Neural progenitor cell (in vitro differentiated cells): Measurements from ENCODE around the gene SULT1C3. TPM values are rescaled to one million over a fixed set of nuclear protein-coding genes. Genes with fewer than 3 reads are reported as not detected.

Source experiments
- DNase-seq: peaks from one replicate; pipeline ENCODE4 v3.0.0-alpha.2; 2016; ENCODE audit warnings: low spot score
- H2AFZ ChIP-seq: fragments of 200-600 bp; sonication (generic); replicated peaks from 2 replicates; pipeline ENCODE4 v1.6.1; 2016; ENCODE audit warnings: antibody characterized with exemption
- H3F3A ChIP-seq: fragments of 200-600 bp; sonication (generic); 2 replicates; pipeline ENCODE4 v1.6.1; 2016; ENCODE audit warnings: antibody characterized with exemption, low read depth
- H3K27ac ChIP-seq: fragments of 200-600 bp; sonication (generic); 2 replicates; pipeline ENCODE4 v1.5.1; 2016; ENCODE audit warnings: mild to moderate bottlenecking
- H3K27me3 ChIP-seq: fragments of 200-600 bp; sonication (generic); 2 replicates; pipeline ENCODE4 v1.6.1; 2016; ENCODE audit warnings: mild to moderate bottlenecking, moderate library complexity
- H3K36me3 ChIP-seq: fragments of 200-600 bp; sonication (generic); 2 replicates; pipeline ENCODE4 v1.5.1; 2016
- H3K4me1 ChIP-seq: fragments of 200-600 bp; sonication (generic); 2 replicates; pipeline ENCODE4 v1.6.1; 2016; ENCODE audit warnings: mixed run types
- H3K4me2 ChIP-seq: fragments of 200-600 bp; sonication (generic); 2 replicates; pipeline ENCODE4 v1.6.1; 2016
- H3K4me3 ChIP-seq: fragments of 200-600 bp; sonication (generic); 2 replicates; pipeline ENCODE4 v1.5.1; 2016
- H3K79me2 ChIP-seq: fragments of 200-600 bp; sonication (generic); 2 replicates; pipeline ENCODE4 v1.6.1; 2016; ENCODE audit warnings: low read depth
- H3K9ac ChIP-seq: fragments of 200-600 bp; sonication (generic); 2 replicates; pipeline ENCODE4 v1.6.1; 2016
- H3K9me3 ChIP-seq: fragments of 200-600 bp; sonication (generic); 2 replicates; pipeline ENCODE4 v1.5.1; 2016; ENCODE audit warnings: low read depth
- H4K20me1 ChIP-seq: fragments of 200-600 bp; sonication (generic); 2 replicates; pipeline ENCODE4 v1.6.1; 2016; ENCODE audit warnings: low read depth
- H3K27ac Mint-ChIP-seq: 3 replicates; pipeline ENCODE4 v1.8.0; 2021; ENCODE audit warnings: mixed read lengths
- H3K27me3 Mint-ChIP-seq: 2 replicates; pipeline ENCODE4 v1.8.0; 2022; ENCODE audit warnings: low read depth, mild to moderate bottlenecking, inconsistent platforms, moderate library complexity, mixed read lengths; ENCODE audit not compliant: insufficient read depth
- H3K36me3 Mint-ChIP-seq: 3 replicates; pipeline ENCODE4 v1.8.0; 2021; ENCODE audit warnings: mixed read lengths
- H3K4me1 Mint-ChIP-seq: 3 replicates; pipeline ENCODE4 v1.8.0; 2021; ENCODE audit warnings: mixed read lengths
- H3K4me3 Mint-ChIP-seq: 3 replicates; pipeline ENCODE4 v1.8.0; 2021; ENCODE audit warnings: mild to moderate bottlenecking, moderate library complexity, mixed read lengths
- H3K9me3 Mint-ChIP-seq: 3 replicates; pipeline ENCODE4 v1.8.0; 2020; ENCODE audit warnings: mixed read lengths
- CTCF ChIP-seq: fragments of 200-600 bp; sonication (generic); IDR thresholded peaks from 2 replicates; pipeline ENCODE4 v1.5.1; 2017; ENCODE audit warnings: antibody characterized with exemption, mild to moderate bottlenecking
- EZH2 ChIP-seq: fragments of 200-600 bp; sonication (generic); IDR thresholded peaks from 2 replicates; pipeline ENCODE4 v1.6.1; 2017; ENCODE audit warnings: antibody characterized with exemption, mild to moderate bottlenecking, moderate library complexity
- EZH2phosphoT487 ChIP-seq: fragments of 200-600 bp; sonication (generic); IDR thresholded peaks from 2 replicates; pipeline ENCODE4 v1.6.1; 2017; ENCODE audit warnings: antibody characterized with exemption
- total RNA-seq: library from RNA; depleted of rRNA; stranded (reverse); fragments of >200 nt; gene quantifications from 2 replicates; pipeline ENCODE4 v1.2.3, GENCODE V29; 2015; ENCODE audit warnings: low replicate concordance

SULT1C3 gene
- total RNA-seq, 1 donor from 2014 or later: not detected

- Histone ChIP-seq H3K4me3 (no peak overlapping the region), H3K27ac (no peak overlapping the region), H3K36me3 (no peaks in the 10 kb centered on the region), H3K4me2 (no peak overlapping the region), H3K9me3 (no peaks in the 10 kb centered on the region), H3K27me3 (no peaks in the 10 kb centered on the region), H2AFZ (no peak overlapping the region), H3K9ac (no peak overlapping the region), H3K79me2 (no peaks in the 10 kb centered on the region), H3F3A (no peaks in the 10 kb centered on the region), H3K4me1 (no peaks in the 10 kb centered on the region), H4K20me1 (no peaks in the 10 kb centered on the region)
- no peak for TF ChIP-seq EZH2
- no peak for TF ChIP-seq CTCF
- no peak for TF ChIP-seq EZH2phosphoT487
- Mint-ChIP-seq H3K4me1 (no peaks in the 10 kb centered on the region), H3K4me3 (no peak overlapping the region), H3K9me3 (peaks cover 18% of the 10 kb centered on the region), H3K27ac (no peak overlapping the region), H3K27me3 (no peaks in the 10 kb centered on the region), H3K36me3 (no peaks in the 10 kb centered on the region)
- DNase-seq: no peak
These were observed 16.2 kb upstream of the SULT1C3 start for GRCh38 chr2:108223573-108223972.

- no peaks in the 10 kb centered on the region for H3K9me3 ChIP-seq
- TF ChIP-seq EZH2phosphoT487 (no peak), EZH2 (no peak), CTCF (no peak)
- H3K4me1 Mint-ChIP-seq: no peaks in the 10 kb centered on the region
- H3K79me2 ChIP-seq: no peaks in the 10 kb centered on the region
- H3K9ac ChIP-seq: no peak overlapping the region
- H3K36me3 Mint-ChIP-seq: no peaks in the 10 kb centered on the region
- H4K20me1 ChIP-seq: no peaks in the 10 kb centered on the region
- no peaks in the 10 kb centered on the region for H3K27me3 ChIP-seq
- no peaks in the 10 kb centered on the region for H3K36me3 ChIP-seq
- no peak overlapping the region for H3K27ac Mint-ChIP-seq
- no peaks in the 10 kb centered on the region for H3F3A ChIP-seq
- H3K4me1 ChIP-seq: no peaks in the 10 kb centered on the region
- H3K9me3 Mint-ChIP-seq: peaks cover 18% of the 10 kb centered on the region
- no peak for DNase-seq
- no peak overlapping the region for H3K4me3 Mint-ChIP-seq
- H2AFZ ChIP-seq: no peak overlapping the region
- H3K27ac ChIP-seq: no peak overlapping the region
- no peaks in the 10 kb centered on the region for H3K27me3 Mint-ChIP-seq
- no peak overlapping the region for H3K4me3 ChIP-seq
- no peak overlapping the region for H3K4me2 ChIP-seq
These were observed 15.7 kb upstream of the SULT1C3 start for GRCh38 chr2:108224022-108224421.

- no peaks in the 10 kb centered on the region for H3F3A ChIP-seq
- H3K9me3 ChIP-seq: no peaks in the 10 kb centered on the region
- no peaks in the 10 kb centered on the region for H3K4me1 Mint-ChIP-seq
- H3K4me3 ChIP-seq: no peak overlapping the region
- H3K9me3 Mint-ChIP-seq: peaks cover 18% of the 10 kb centered on the region
- H2AFZ ChIP-seq: no peak overlapping the region
- H3K4me2 ChIP-seq: no peak overlapping the region
- H3K27me3 ChIP-seq: no peaks in the 10 kb centered on the region
- no peak overlapping the region for H3K4me3 Mint-ChIP-seq
- no peak overlapping the region for H3K9ac ChIP-seq
- no peak for DNase-seq
- no peak for TF ChIP-seq EZH2
- TF ChIP-seq CTCF: no peak
- TF ChIP-seq EZH2phosphoT487: no peak
- H3K27ac Mint-ChIP-seq: no peak overlapping the region
- no peak overlapping the region for H3K27ac ChIP-seq
- H3K4me1 ChIP-seq: no peaks in the 10 kb centered on the region
- no peaks in the 10 kb centered on the region for H3K79me2 ChIP-seq
- no peaks in the 10 kb centered on the region for H4K20me1 ChIP-seq
- H3K27me3 Mint-ChIP-seq: peaks cover 5% of the 10 kb centered on the region
- H3K36me3 Mint-ChIP-seq: no peaks in the 10 kb centered on the region
- no peaks in the 10 kb centered on the region for H3K36me3 ChIP-seq
These were observed 13.2 kb upstream of the SULT1C3 start for GRCh38 chr2:108226564-108226963.
